ENCODE data around the gene TCF7L1.

The TCF7L1 gene

DNA sequence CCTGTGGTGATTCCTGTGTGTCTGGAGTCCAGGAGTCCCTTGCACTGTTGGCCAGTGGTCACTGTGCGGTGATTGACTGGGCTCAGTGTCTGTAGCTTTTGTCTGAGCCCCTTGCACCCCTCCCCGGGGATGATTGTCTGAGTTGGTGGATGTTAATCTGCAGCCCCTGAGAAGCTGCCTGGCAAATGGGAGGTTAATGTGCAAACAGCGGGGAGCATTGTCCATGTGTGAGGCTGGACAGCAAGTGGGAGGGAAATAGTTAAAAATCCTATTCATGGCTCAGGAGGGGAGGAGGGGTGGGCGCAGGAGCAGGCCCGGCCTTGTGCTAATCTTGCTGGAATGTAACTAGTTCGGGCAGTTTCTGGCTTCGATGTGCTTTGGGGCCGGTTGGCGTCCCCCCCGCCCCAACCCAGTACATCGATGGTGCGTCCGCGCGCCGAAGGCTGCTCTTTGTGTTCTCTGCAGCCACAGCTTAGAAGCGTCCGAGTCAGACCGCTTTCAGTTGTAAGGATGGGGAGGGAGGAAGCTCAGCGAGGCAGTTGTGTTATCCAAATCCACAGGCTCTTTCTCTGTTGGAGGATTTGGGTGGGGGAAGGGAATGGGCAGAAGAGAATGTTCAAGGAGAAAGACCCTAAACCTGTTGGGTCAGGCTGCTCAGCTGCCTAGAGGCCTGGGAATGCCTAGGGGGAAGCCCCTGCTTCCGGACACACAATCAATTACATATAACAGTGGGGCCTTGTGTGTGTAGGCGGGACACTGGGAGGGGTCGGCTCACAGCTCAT is 122.8 kb downstream of the TCF7L1 start:
- H3K9ac ChIP-seq (ENCODE audit: low read length), result no peak overlapping the region

DNA sequence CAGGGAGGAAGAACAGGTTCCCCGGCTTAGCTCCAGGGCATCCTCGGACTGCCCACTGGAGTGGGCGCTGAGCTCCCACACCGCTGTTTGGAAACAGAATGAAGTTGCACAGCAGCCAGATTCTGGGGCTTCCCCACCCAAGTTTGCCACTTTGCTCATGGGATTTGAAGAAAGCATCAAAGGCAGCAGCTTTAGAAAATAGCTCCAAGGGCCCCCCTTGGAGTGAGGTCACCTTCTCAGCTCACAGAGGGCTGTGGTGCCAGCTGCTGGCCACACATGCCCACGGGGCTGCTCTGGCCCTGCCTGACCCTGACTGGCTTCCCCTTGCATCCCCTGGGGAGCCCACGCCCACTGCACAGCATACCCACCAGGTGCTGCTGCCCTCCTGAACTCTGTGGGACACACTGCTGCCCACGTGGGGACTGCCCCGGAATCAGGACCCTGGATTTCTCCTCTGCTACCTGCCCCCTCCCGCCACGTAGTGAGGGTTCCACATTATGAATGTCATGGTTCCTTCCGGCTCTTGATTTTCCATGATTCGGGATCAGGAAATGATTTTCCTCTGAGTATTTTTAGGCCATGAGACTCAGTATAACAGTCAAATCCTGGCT is 124.3 kb downstream of the TCF7L1 start:
- no peaks in the 10 kb centered on the region for H3K36me3 ChIP-seq (ENCODE audit: control insufficient read depth, insufficient read depth, low read length)
- H3K9ac ChIP-seq (ENCODE audit: low read length), result no peak overlapping the region
- peaks cover 15% of the 10 kb centered on the region for H3K4me1 ChIP-seq (ENCODE audit: control insufficient read depth, insufficient read depth, low read length)
- peak overlapping the region; percentile 2 for H3K27ac ChIP-seq (ENCODE audit: low read depth, low read length)
- no peak overlapping the region for H3K4me3 ChIP-seq (ENCODE audit: low read length)
- H3K27me3 ChIP-seq (ENCODE audit: control insufficient read depth, insufficient read depth, low read length), result no peaks in the 10 kb centered on the region

More for the DNA sequence above, 122.8 kb downstream of the TCF7L1 start:
- Histone ChIP-seq H3K36me3 (ENCODE audit: control insufficient read depth, insufficient read depth, low read length) (no peaks in the 10 kb centered on the region), H3K27me3 (ENCODE audit: control insufficient read depth, insufficient read depth, low read length) (no peaks in the 10 kb centered on the region), H3K27ac (ENCODE audit: low read depth, low read length) (no peak overlapping the region), H3K4me3 (ENCODE audit: low read length) (peak overlapping the region; percentile 31), H3K4me1 (ENCODE audit: control insufficient read depth, insufficient read depth, low read length) (peaks cover 15% of the 10 kb centered on the region)

DNA sequence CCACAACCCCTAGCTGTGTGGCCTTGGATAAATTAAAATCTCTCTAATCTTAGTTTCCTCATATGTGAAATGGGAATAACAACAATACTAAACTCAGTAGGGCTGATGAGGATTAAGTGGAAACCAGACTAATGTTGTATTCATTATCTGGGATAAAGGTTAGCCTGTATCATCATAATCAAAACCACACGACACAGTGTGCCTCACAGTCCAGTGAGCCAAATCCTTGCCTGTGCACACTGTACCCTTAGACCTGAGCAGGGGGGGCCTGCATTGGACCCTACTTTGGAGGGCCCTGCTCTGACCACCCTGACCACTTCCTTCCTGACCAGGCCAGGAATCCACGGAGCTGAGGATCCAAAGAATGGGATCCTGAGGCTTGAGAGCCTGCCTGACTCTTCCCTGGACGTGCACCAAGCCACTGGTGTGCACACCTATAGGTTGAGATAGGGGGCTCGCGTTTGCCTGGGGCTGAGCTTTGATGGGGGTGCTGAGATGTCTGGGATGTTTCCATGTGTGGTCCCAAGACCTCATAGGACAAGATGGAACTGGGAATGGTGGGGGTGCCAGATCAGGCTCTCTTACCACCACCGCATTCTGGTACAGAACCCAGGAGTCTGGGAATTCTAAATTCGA is 124.9 kb downstream of the TCF7L1 start:
- Histone ChIP-seq H3K4me3 (ENCODE audit: low read length) (no peak overlapping the region), H3K27ac (ENCODE audit: low read depth, low read length) (peak overlapping the region; percentile 14), H3K9ac (ENCODE audit: low read length) (no peak overlapping the region), H3K27me3 (ENCODE audit: control insufficient read depth, insufficient read depth, low read length) (no peaks in the 10 kb centered on the region), H3K4me1 (ENCODE audit: control insufficient read depth, insufficient read depth, low read length) (peaks cover 15% of the 10 kb centered on the region), H3K36me3 (ENCODE audit: control insufficient read depth, insufficient read depth, low read length) (no peaks in the 10 kb centered on the region)

DNA sequence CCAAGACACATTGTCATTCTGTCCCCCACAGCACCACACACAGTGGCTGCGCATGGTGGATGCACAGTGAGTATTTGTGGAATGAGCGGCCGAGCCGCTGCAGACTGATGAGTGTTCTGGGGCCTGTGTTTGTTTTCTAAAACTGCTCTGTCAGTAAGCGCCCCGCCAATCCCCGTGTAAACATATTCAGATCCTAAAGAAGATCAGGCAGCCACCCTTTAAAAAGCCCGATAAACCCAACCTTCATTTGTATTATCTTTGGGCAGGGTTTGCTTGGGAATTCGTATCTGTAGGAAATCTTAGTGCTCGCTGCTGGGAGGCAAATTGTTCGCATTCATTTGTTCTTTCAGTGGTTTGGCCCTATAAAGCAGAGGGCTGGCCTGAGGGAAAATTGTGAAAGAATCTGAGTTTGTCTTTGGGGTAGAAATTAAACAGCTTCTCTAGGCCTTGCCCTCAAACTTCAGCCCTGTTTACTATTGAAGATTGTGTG is 126.0 kb downstream of the TCF7L1 start:
- no peak overlapping the region for H3K9ac ChIP-seq (ENCODE audit: low read length)
- no peak overlapping the region for H3K27ac ChIP-seq (ENCODE audit: low read depth, low read length)
- no peaks in the 10 kb centered on the region for H3K36me3 ChIP-seq (ENCODE audit: control insufficient read depth, insufficient read depth, low read length)
- H3K27me3 ChIP-seq (ENCODE audit: control insufficient read depth, insufficient read depth, low read length), result no peaks in the 10 kb centered on the region
- H3K4me1 ChIP-seq (ENCODE audit: control insufficient read depth, insufficient read depth, low read length), result peaks cover 15% of the 10 kb centered on the region
- no peak overlapping the region for H3K4me3 ChIP-seq (ENCODE audit: low read length)

DNA sequence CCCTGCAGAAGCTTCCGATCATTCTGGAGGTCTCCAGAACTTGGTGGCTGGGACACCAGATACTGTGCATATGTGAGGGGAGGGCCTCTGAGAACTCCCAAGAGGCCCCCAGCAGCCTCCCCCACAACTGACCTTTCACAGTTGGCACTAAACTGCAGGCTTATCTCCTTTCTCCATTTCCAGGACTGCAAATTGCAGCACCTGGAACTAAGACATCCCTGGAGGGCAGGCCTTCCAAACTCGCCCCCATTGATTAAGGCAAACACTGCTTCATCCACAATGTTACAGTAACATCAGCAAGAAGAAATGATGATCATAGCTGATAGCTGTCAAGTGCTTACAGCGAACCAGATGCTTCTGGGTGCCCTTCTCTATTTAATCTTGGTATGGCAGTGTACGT is 126.7 kb downstream of the TCF7L1 start:
- no peak overlapping the region for H3K4me3 ChIP-seq (ENCODE audit: low read length)
- H3K9ac ChIP-seq (ENCODE audit: low read length), result no peak overlapping the region
- H3K27ac ChIP-seq (ENCODE audit: low read depth, low read length), result no peak overlapping the region
- peaks cover 21% of the 10 kb centered on the region for H3K4me1 ChIP-seq (ENCODE audit: control insufficient read depth, insufficient read depth, low read length)
- no peaks in the 10 kb centered on the region for H3K36me3 ChIP-seq (ENCODE audit: control insufficient read depth, insufficient read depth, low read length)
- H3K27me3 ChIP-seq (ENCODE audit: control insufficient read depth, insufficient read depth, low read length), result no peaks in the 10 kb centered on the region

DNA sequence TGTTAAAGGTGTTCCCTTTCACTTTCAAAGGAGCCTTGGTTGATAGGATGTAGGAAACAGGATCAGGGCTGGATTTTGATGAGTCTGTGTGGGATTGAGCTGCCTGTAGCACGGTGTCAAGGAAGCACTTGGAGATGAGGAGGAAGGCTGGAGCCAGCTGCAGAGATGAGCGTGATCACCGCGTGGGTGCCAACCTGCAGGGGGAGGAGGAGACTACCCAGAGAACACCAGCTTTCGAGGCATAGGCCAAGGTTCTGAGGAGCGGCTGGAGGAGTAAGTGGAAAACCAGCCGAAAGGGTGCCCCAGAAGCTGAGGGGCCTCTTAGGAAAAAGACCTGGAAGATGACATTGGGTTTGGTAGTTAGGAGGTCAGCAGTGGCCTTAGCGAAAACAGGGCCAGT is 130.4 kb downstream of the TCF7L1 start:
- H3K27me3 ChIP-seq (ENCODE audit: control insufficient read depth, insufficient read depth, low read length), result no peaks in the 10 kb centered on the region
- H3K4me1 ChIP-seq (ENCODE audit: control insufficient read depth, insufficient read depth, low read length), result peaks cover 11% of the 10 kb centered on the region
- H3K27ac ChIP-seq (ENCODE audit: low read depth, low read length), result no peak overlapping the region
- no peaks in the 10 kb centered on the region for H3K36me3 ChIP-seq (ENCODE audit: control insufficient read depth, insufficient read depth, low read length)
- no peak overlapping the region for H3K4me3 ChIP-seq (ENCODE audit: low read length)
- H3K9ac ChIP-seq (ENCODE audit: low read length), result no peak overlapping the region

DNA sequence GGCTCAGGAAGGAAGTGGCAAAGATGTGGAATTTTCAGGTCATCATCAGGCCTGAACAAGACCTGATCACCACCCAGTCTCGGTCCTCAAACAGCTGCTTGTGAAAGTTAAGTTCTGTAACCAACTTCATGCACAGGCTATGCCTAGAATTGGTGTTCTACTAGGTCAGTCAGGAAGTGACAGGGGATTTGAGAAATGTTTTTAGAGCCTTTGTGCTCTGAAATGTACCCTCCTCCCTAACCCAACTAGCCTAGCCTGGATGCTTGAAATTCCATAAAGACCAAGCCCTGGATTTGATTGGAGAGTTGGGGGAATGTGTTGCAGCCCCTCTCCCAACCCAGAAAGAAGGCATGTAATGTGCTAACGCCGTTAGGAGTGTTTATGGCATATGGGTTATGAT is 131.3 kb downstream of the TCF7L1 start:
- H3K27ac ChIP-seq (ENCODE audit: low read depth, low read length), result no peak overlapping the region
- no peaks in the 10 kb centered on the region for H3K36me3 ChIP-seq (ENCODE audit: control insufficient read depth, insufficient read depth, low read length)
- H3K4me3 ChIP-seq (ENCODE audit: low read length), result no peak overlapping the region
- no peaks in the 10 kb centered on the region for H3K27me3 ChIP-seq (ENCODE audit: control insufficient read depth, insufficient read depth, low read length)
- no peak overlapping the region for H3K9ac ChIP-seq (ENCODE audit: low read length)
- peaks cover 11% of the 10 kb centered on the region for H3K4me1 ChIP-seq (ENCODE audit: control insufficient read depth, insufficient read depth, low read length)

DNA sequence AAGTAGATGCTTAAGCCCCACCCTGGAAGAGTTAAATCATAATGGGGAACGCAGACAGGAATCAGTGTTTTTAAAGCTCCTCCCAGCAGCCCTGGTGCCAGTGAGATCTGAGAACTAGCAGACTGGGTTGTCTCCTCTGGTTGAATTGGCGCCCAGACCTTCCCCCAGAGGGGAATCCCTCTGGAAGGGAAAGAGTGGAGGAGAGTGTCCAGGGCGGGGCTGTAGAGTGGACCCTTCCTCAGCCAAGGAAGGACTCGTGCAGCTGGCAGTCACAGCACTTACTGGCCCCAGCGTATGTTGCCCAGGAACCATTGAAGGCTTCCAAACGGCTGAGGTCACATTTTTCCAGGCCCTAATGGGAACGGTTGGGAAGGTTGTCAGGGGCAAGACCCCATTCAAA is 132.1 kb downstream of the TCF7L1 start:
- Histone ChIP-seq H3K4me1 (ENCODE audit: control insufficient read depth, insufficient read depth, low read length) (peaks cover 14% of the 10 kb centered on the region), H3K9ac (ENCODE audit: low read length) (no peak overlapping the region), H3K27me3 (ENCODE audit: control insufficient read depth, insufficient read depth, low read length) (no peaks in the 10 kb centered on the region), H3K36me3 (ENCODE audit: control insufficient read depth, insufficient read depth, low read length) (no peaks in the 10 kb centered on the region), H3K27ac (ENCODE audit: low read depth, low read length) (no peak overlapping the region), H3K4me3 (ENCODE audit: low read length) (no peak overlapping the region)

DNA sequence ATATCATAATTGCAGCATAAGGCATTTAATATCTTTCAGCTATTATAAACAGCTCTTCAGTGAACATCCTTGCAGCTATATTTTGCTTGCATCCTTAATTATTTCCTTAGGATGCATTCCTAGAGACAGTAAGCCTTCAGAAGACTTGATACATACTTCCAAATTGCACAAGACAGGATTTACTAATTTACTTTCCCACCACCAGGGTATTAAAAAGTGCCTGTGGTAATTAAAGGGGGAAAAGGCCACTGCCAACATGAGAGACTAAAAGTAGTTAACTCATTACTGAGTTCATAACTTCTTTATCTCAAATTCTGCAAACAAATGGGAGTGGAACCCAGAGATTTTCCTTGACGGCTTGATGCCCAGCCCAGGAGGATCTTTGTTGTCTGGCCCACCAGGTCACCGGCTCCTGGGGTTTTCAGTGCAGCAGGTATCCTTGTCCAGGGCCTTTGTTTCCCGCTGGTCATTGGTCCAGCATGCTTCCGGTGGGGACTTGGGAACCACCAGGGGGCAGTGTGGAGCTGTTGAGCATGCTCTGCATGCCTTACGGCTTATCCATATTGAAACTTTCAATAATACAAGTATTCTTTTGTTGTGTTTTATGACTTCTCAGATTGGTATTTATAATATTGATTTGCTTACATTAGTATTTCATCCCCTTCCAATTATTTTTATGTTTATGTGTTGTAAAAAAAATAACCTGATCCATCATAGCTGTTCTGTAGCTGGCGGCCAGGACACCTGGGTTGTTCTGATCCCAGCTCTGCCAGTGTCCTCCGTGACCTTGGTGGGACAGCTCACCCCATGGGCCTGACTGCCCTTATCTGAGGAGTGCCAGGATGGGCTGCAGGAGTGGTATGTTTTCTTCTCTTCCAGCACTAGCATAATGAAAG is 133.2 kb downstream of the TCF7L1 start:
- H3K27me3 ChIP-seq (ENCODE audit: control insufficient read depth, insufficient read depth, low read length), result no peaks in the 10 kb centered on the region
- no peak overlapping the region for H3K4me3 ChIP-seq (ENCODE audit: low read length)
- H3K36me3 ChIP-seq (ENCODE audit: control insufficient read depth, insufficient read depth, low read length), result no peaks in the 10 kb centered on the region
- peaks cover 14% of the 10 kb centered on the region for H3K4me1 ChIP-seq (ENCODE audit: control insufficient read depth, insufficient read depth, low read length)
- no peak overlapping the region for H3K27ac ChIP-seq (ENCODE audit: low read depth, low read length)
- H3K9ac ChIP-seq (ENCODE audit: low read length), result no peak overlapping the region

DNA sequence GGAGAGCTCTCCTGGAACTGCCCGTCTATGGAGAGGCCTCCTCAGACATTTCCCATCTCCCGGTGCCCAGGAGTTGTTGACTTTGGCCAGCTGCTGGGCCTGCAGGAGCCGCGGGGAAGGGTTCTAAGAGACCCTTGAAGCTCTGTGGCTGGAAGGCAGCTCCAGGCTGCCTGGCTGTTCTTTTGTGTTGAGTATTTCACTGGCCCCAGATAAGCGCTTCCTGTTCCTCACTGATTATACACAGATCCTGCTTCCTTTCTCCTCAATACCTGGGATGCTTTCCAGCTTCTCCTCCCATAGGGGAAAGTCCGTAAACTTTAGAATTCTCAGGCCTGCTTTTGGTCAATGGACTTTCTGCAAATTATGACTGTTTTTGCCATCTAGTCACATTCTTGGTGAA is 136.8 kb downstream of the TCF7L1 start:
- H3K27me3 ChIP-seq (ENCODE audit: control insufficient read depth, insufficient read depth, low read length), result no peaks in the 10 kb centered on the region
- H3K9ac ChIP-seq (ENCODE audit: low read length), result no peak overlapping the region
- no peaks in the 10 kb centered on the region for H3K36me3 ChIP-seq (ENCODE audit: control insufficient read depth, insufficient read depth, low read length)
- H3K27ac ChIP-seq (ENCODE audit: low read depth, low read length), result no peak overlapping the region
- peaks cover 13% of the 10 kb centered on the region for H3K4me1 ChIP-seq (ENCODE audit: control insufficient read depth, insufficient read depth, low read length)
- no peak overlapping the region for H3K4me3 ChIP-seq (ENCODE audit: low read length)

DNA sequence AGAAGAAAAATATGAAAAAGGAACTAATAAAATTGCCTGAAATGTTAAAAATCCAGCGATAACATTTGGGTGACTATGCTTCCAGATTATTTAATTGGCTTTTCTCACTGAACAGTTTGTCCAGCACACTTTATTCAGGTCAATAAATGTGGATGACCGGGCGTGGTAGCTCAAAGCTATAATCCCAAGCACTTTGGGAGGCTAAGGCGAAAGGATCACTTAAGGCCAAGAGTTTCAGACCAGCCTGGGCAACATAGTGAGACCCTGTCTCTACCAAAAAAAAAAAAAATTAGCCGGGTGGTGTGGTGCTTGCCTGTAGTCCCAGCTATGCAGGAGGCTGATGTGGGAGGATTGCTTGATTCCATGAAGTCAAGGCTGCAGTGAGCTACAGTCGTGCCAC is 139.2 kb downstream of the TCF7L1 start:
- no peaks in the 10 kb centered on the region for H3K36me3 ChIP-seq (ENCODE audit: control insufficient read depth, insufficient read depth, low read length)
- no peak overlapping the region for H3K27ac ChIP-seq (ENCODE audit: low read depth, low read length)
- no peak overlapping the region for H3K9ac ChIP-seq (ENCODE audit: low read length)
- no peaks in the 10 kb centered on the region for H3K27me3 ChIP-seq (ENCODE audit: control insufficient read depth, insufficient read depth, low read length)
- peaks cover 11% of the 10 kb centered on the region for H3K4me1 ChIP-seq (ENCODE audit: control insufficient read depth, insufficient read depth, low read length)
- H3K4me3 ChIP-seq (ENCODE audit: low read length), result no peak overlapping the region

Data from rectal smooth muscle tissue (tissue), 1 donor.